ENCODE measurements around the gene TF.

- no peak for TF ChIP-seq CTCF (conservative IDR thresholded peaks at IDR 0.05; ENCODE audit: low read length)
- no peak for TF ChIP-seq EZH2phosphoT487 (IDR thresholded peaks at IDR 0.05; ENCODE audit: borderline replicate concordance, low read depth, low read length)
Observed at GRCh38 chr3:133842158-133842557, 96.0 kb downstream of the TF start.
